ENCODE measurements around the gene DHRS13. TPM values are rescaled to one million over a fixed set of nuclear protein-coding genes. Genes with fewer than 3 reads are reported as not detected.

The DHRS13 gene
- total RNA-seq, 1 experiment from 2014 or later: 5.1 TPM

- POLR2A ChIA-PET (ENCODE audit: unreplicated experiment): no interaction called here
- Histone ChIP-seq H3K9ac (ENCODE audit: low read length) (no peak overlapping the region), H3K9me2 (replicated peaks; ENCODE audit: low read length) (no peaks in the 10 kb centered on the region), H3K79me2 (ENCODE audit: low read length) (no peaks in the 10 kb centered on the region), H4K20me1 (ENCODE audit: low read length) (no peaks in the 10 kb centered on the region), H3K27ac (ENCODE audit: low read length) (no peak overlapping the region), H3K4me1 (ENCODE audit: insufficient read depth, low read length) (no peaks in the 10 kb centered on the region), H3F3A (ENCODE audit: low read length, unreplicated experiment) (no peaks in the 10 kb centered on the region), H2AFZ (ENCODE audit: low read length) (no peak overlapping the region), H3K4me3 (ENCODE audit: low read length) (no peak overlapping the region), H3K36me3 (ENCODE audit: low read depth, low read length) (no peaks in the 10 kb centered on the region), H3K4me2 (ENCODE audit: low read length) (no peak overlapping the region), H3K9me3 (ENCODE audit: low read length) (no peaks in the 10 kb centered on the region), H3K27me3 (ENCODE audit: low read length) (no peaks in the 10 kb centered on the region)
- no TSS peak for BruUV-seq (replicated peaks)
- DNase-seq: no peak
- no peak for ATAC-seq
- TF ChIP-seq, protein P1, sequence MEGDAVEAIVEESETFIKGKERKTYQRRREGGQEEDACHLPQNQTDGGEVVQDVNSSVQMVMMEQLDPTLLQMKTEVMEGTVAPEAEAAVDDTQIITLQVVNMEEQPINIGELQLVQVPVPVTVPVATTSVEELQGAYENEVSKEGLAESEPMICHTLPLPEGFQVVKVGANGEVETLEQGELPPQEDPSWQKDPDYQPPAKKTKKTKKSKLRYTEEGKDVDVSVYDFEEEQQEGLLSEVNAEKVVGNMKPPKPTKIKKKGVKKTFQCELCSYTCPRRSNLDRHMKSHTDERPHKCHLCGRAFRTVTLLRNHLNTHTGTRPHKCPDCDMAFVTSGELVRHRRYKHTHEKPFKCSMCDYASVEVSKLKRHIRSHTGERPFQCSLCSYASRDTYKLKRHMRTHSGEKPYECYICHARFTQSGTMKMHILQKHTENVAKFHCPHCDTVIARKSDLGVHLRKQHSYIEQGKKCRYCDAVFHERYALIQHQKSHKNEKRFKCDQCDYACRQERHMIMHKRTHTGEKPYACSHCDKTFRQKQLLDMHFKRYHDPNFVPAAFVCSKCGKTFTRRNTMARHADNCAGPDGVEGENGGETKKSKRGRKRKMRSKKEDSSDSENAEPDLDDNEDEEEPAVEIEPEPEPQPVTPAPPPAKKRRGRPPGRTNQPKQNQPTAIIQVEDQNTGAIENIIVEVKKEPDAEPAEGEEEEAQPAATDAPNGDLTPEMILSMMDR (conservative IDR thresholded peaks at IDR 0.05; ENCODE audit: low read depth, low read length): no peak
- TF ChIP-seq EZH2phosphoT487 (IDR thresholded peaks at IDR 0.05; ENCODE audit: borderline replicate concordance, low read length) (no peak), EZH2 (IDR thresholded peaks at IDR 0.05; ENCODE audit: low read length, unreplicated experiment) (no peak)
- intact Hi-C loops (cut with micrococcal nuclease): no loop called here
- CTCF ChIA-PET: no interaction called here
These were observed 14.0 kb downstream of the DHRS13 start for GRCh38 chr17:28888832-28889231.

DNA sequence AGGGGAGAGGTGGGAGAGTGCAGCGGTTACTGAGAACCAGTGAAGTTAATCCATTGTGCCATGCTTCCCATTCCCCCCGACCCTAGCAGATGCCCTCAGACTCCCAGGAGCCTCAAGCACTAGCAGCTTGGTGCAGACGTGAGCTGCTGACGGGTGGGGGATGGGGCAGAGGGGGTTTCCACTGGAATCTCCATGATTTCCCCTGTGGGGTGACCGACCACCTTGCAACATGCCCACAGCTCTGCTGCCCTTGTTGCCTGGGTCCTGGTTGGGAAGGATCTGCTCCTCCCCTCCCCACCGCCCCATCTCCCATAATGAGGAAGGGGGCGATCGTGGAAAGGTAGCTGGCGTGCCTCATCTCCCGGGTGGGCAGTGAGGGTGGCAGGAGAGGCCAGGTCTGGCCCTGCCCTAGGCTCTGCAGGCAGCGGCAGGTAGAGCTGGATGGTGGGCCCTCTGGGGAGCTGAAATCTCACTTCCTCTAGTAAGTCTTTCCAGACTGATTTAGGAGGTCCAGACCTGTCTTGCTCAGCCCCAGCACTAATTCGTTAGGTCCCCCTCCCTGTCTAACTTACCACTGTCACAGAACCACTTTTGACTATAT, 14.9 kb downstream of the DHRS13 start:
- intact Hi-C loops (cut with micrococcal nuclease): no loop called here
- no TSS peak for BruUV-seq (replicated peaks)
- Histone ChIP-seq H3K79me2 (ENCODE audit: low read length) (no peaks in the 10 kb centered on the region), H3K9me2 (replicated peaks; ENCODE audit: low read length) (no peaks in the 10 kb centered on the region), H3K27me3 (ENCODE audit: low read length) (no peaks in the 10 kb centered on the region), H3K4me2 (ENCODE audit: low read length) (no peak overlapping the region), H3K27ac (ENCODE audit: low read length) (no peak overlapping the region), H2AFZ (ENCODE audit: low read length) (no peak overlapping the region), H3K4me1 (ENCODE audit: insufficient read depth, low read length) (no peaks in the 10 kb centered on the region), H3F3A (ENCODE audit: low read length, unreplicated experiment) (no peaks in the 10 kb centered on the region), H3K9me3 (ENCODE audit: low read length) (no peaks in the 10 kb centered on the region), H3K36me3 (ENCODE audit: low read depth, low read length) (no peaks in the 10 kb centered on the region), H4K20me1 (ENCODE audit: low read length) (no peaks in the 10 kb centered on the region), H3K9ac (ENCODE audit: low read length) (no peak overlapping the region), H3K4me3 (ENCODE audit: low read length) (no peak overlapping the region)
- CTCF ChIA-PET: no interaction called here
- POLR2A ChIA-PET (ENCODE audit: unreplicated experiment): no interaction called here
- DNase-seq (no peak), ATAC-seq (no peak)
- TF ChIP-seq EZH2phosphoT487 (IDR thresholded peaks at IDR 0.05; ENCODE audit: borderline replicate concordance, low read length): no peak
- TF ChIP-seq, protein P1 (conservative IDR thresholded peaks at IDR 0.05; ENCODE audit: low read depth, low read length): no peak
- TF ChIP-seq EZH2 (IDR thresholded peaks at IDR 0.05; ENCODE audit: low read length, unreplicated experiment): no peak

- H3K36me3 ChIP-seq (ENCODE audit: low read depth, low read length): no peaks in the 10 kb centered on the region
These were observed 16.9 kb downstream of the DHRS13 start for GRCh38 chr17:28885951-28886350.

More at GRCh38 chr17:28885951-28886350, 16.9 kb downstream of the DHRS13 start:
- Histone ChIP-seq H3K9ac (ENCODE audit: low read length) (no peak overlapping the region), H3K4me3 (ENCODE audit: low read length) (no peak overlapping the region), H3K4me2 (ENCODE audit: low read length) (no peak overlapping the region), H3K27ac (ENCODE audit: low read length) (no peak overlapping the region), H4K20me1 (ENCODE audit: low read length) (no peaks in the 10 kb centered on the region), H3K9me3 (ENCODE audit: low read length) (no peaks in the 10 kb centered on the region), H3K9me2 (replicated peaks; ENCODE audit: low read length) (no peaks in the 10 kb centered on the region), H3K27me3 (ENCODE audit: low read length) (no peaks in the 10 kb centered on the region), H2AFZ (ENCODE audit: low read length) (no peak overlapping the region), H3F3A (ENCODE audit: low read length, unreplicated experiment) (no peaks in the 10 kb centered on the region), H3K79me2 (ENCODE audit: low read length) (no peaks in the 10 kb centered on the region), H3K4me1 (ENCODE audit: insufficient read depth, low read length) (no peaks in the 10 kb centered on the region)
- CTCF ChIA-PET: no interaction called here
- POLR2A ChIA-PET (ENCODE audit: unreplicated experiment): no interaction called here
- ATAC-seq (no peak), DNase-seq (no peak)
- no TSS peak for BruUV-seq (replicated peaks)
- TF ChIP-seq EZH2 (IDR thresholded peaks at IDR 0.05; ENCODE audit: low read length, unreplicated experiment) (no peak), EZH2phosphoT487 (IDR thresholded peaks at IDR 0.05; ENCODE audit: borderline replicate concordance, low read length) (no peak)
- TF ChIP-seq, protein P1 (conservative IDR thresholded peaks at IDR 0.05; ENCODE audit: low read depth, low read length): no peak
- intact Hi-C loops (cut with micrococcal nuclease): no loop called here
